NK-92 treated with Interleukin-12 subunit alpha and Interleukin-12 subunit beta, amount 100 ng/mL, for 24 hours (cell line): ENCODE data around the gene GAB2.

Experiments used
- DNase-seq: peaks from one replicate; lab custom pipeline; 2025; lab: John Stamatoyannopoulos, UW

GAB2 gene

DNA sequence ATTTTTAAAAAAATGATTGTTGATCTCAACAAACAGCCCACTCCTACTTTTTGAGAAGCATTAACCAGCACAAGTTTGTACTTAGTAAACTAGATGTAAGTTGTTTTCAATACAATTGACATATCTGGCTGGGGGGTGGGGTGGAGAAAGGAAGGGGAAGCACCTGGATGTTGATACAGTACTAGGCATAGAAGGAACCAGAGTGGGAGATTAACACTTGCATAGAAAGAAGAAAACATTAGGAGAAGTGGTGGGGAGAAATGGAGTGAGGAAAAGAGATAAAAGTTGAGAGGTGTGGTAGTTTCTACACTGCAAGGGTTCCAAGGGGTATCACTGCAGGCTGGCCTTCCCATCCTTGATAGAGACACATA is 10.6 kb upstream of the GAB2 start:
- no peak for DNase-seq

DNA sequence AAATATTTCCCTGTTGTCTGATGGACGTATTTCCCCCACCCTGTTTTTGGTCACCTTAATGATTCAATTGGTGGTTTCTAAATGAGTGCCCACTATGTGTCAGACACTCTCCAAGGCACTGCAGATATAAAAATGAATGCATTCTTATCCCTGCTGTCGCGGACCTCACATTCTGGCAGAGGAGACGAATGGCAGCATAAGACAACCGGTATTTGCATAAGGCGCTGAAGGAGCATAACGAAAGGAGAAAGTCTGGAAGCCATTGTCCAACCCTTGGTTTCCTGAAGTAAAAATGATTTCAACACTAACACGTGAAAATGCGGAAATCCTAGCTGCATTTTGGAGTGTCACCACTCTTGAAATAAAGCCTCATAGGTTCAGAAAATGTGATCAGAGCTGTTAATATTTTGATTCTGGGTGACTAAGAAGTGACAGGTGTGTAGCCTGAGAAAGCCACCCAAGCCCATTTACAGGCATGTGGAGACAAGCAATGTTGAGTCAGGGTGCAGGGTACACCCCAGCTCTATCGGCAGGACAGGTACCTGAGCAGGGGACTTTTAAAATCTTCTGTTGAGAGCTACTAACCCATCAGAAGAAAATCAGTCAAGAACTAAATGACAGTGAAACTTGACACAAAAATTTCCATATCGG is 10.1 kb upstream of the GAB2 start:
- DNase-seq = no peak

DNA sequence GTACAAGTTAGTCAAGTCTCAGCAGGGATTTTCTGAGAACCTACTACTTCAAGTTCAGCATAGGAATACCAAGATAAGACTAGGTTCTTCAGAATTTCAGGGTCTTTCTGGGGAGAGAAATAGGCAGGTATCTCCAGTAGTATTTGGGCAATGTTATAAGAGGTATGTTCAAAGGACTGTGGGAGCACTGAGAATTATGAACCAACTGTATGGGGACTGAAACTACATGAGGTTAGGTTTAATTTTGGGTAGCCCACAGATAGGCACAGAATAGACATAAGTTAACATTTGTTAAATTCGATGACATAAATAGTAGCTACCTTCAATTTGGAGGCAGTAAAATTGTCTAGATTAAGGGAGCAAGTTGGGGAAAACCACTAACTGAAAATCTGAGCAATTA is 9.2 kb upstream of the GAB2 start:
- no peak for DNase-seq

DNA sequence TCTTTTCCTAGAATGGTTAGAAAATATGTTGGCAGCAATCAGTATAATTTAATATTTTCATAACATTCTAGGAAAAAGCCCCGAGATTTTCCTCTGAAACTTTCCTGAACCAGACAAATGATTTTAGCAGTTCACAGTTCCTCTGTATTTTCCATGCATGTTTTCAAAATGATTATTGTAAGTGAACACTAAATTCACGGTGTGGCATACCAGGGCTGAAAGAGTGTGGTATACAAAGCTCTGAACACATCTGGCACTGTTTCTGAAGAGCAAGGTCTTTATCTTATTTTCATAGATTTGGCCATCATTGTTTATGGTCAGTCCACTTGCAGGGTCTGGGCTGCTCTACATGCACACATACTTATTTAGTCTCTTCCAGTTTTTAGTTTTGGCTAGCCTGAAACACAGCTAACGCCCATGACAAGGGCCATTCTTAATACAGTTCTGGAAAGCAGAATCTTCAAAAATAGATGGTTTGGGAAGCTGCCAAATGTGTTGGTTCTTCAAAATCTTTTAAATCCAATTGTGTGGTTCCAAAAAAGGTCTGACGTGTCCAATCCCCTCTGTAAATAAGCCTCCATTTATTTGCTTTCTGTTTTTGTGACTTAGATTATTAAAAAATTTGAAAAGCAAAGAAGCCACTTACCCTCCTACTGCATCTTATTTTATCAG is 7.9 kb upstream of the GAB2 start:
- no peak for DNase-seq

DNA sequence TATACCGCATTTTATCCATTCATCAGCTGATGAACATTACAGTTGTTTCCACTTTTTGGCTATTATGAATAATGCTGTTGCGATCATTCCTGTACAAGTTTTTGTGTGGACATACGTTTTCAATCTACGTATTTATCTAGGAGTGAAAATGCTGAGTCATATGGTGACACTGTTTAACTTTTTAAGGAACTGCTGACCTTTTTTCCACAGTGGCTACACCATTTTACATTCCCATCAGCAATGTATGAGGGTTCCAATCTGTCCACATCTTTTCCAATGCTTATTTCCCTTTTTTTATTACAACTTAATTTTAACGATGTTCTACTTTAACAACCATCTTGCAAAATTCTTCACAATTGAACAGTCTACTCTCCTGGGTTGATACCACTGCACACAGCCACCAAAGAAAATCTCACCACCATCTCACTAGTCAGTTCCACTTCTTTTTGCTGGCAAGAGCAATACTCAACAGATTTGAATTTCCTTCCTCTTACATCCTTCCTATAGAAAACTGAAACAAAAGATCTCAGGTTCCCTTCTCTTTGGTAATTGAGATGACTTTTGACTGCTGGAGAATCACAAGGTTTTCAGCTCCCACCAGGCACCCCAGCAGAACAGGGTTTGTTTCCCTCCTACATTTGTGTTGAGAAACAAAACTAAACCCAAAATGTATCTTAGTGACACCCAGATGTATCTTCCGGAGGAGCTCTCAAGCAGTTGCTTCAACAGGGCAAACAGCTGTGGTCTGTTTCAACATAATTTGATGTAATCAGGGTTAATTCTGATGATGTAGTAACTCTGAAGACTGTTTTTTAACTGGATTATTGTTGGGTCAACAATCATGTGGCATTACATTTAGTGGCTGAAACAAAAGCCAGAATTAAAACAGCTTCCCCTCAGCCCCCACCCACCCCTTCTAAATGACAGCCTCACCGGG is 7.0 kb upstream of the GAB2 start:
- no peak for DNase-seq

DNA sequence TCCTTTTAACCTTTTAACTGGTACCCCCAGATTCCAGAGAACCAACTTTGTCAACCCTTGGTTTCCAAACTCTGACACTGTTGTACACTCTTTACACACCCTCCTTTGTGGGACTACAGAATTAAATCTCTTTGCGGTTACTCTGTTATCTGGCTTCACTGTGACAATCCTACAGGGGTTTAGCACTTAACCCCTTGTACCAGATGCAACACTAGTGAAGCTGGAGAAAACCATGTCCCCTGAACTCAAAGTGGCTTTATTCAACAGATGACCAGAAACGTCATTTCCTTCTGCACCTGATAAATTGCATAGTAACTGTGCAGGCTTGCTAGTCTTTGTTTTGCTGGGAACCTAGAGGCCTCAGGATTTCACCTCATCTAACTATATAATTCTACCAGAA is 5.6 kb upstream of the GAB2 start:
- DNase-seq = no peak

DNA sequence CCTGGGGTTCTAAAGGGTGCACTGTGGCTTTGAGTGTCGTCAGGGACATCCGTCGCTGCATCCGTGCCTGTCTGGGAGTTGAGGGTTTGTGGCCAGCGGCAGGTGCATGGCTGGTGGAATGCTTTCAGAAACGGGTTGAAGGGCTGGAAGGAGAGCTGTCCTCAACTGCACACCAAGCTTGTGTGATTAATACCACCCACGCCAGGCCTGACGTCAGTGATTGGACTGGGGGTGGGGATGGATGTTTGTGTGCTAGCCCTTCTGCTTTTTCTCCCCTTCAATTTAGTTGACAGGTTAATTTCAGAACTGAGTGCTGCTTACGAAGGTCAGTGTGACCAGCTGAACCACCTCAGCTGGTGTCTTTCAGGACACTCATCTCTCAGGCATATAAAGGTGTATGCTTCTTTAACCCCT is 3.2 kb upstream of the GAB2 start:
- DNase-seq = no peak

DNA sequence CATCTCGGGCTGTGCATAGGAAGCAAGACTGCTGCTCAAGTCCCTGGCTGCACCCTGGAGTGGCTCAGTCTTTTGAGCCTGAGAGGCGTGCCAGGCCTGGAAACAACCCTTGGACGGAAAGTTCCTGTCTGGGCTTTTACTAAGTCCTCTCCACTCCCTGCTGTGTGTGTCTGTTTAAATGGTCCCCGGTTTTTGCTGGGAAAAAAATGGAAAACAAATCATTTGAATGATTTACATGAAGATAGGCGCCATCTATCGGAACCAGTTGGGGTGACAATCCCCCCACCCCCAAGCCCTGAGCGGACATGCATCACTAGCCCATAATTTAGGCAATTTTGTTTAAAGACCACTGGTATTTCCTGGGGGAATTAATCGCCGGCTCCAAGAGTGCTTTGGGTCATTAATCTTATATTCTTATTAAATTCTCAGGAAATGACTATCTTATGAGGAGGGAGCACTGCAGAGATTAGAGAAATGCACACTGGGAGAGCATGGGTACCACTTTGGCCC is 2.7 kb upstream of the GAB2 start:
- no peak for DNase-seq

DNA sequence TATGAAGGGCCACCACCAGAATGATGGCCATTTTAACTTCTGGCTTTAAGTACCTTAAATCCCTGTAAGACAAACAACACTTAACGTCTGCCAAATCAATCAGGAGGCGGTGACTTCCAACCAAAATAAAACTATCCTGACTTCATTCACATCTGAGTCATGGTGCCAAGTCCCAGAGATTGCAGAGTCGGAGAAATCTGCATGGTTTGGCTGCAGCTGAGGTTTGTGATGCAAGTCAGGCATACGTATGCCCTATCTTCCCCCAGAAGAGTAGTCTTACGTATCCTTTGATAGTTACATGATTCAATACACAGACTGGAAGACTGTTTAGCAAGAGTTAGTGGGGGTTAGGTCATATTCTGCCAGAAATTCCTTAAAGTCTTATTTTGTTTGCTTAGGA is 1.7 kb upstream of the GAB2 start:
- no peak for DNase-seq

DNA sequence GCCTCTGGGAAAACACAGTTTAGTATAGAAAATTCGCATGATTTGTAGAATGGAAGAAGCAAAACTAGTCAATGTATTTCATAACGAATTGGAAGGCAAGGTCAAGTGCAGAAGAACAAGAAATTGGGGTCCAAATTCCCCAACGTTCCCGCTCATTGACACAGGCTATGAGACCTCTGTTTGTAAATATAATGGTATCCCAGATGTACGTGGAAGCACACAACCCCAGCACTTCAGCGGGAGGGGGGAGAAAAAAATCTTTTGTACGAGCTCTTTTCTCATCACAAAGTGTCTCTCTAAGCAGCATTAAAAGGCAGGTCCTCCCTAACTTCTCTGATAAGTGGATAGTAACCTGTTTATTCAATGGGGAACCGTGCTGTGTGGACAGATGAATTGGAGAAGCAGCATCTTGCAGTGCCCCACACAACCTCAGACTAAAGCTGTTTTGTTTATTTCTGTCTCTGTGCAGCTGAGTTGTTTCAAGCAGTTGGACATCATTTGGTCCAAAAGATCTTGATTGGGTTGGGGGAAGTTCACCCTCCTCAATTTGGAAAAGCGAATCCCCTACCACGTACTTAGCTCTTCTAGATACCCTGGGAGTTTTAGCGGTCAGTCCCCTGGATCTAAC is 1.1 kb upstream of the GAB2 start:
- no peak for DNase-seq

DNA sequence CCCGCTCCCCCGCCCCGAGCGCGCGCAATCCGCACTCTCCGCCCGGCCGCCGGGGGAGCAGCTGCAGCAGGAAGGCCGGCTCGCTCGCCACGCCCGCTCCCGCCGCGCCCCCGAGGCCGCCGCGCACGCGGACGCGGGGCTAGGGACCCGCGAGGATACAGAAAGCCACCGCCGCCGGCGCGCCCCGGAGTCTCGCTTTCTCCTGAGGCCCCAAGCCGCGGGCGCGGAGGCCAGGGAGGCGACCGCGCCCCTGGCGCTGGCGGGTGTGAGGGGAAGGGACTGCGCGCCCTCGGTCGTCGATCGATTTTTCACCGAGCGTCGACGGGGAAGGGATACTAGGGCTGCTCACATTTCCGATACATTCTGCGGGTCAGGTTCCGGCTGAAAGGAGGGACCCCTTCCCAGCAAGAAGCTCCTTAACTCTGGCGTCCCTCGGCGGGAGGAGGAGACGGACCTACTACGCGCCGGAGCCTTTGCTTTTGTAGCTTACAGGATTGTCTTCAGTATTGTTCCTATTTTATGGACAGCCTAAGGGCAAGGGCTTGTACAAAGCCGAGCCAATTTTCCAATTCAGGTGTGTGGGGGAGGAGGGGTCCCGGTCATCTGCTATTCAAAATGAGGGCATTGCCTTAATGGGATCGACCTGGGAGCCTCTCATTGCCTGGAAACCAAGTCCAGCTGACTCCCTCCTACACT is 416 bp upstream of the GAB2 start:
- no peak for DNase-seq

DNA sequence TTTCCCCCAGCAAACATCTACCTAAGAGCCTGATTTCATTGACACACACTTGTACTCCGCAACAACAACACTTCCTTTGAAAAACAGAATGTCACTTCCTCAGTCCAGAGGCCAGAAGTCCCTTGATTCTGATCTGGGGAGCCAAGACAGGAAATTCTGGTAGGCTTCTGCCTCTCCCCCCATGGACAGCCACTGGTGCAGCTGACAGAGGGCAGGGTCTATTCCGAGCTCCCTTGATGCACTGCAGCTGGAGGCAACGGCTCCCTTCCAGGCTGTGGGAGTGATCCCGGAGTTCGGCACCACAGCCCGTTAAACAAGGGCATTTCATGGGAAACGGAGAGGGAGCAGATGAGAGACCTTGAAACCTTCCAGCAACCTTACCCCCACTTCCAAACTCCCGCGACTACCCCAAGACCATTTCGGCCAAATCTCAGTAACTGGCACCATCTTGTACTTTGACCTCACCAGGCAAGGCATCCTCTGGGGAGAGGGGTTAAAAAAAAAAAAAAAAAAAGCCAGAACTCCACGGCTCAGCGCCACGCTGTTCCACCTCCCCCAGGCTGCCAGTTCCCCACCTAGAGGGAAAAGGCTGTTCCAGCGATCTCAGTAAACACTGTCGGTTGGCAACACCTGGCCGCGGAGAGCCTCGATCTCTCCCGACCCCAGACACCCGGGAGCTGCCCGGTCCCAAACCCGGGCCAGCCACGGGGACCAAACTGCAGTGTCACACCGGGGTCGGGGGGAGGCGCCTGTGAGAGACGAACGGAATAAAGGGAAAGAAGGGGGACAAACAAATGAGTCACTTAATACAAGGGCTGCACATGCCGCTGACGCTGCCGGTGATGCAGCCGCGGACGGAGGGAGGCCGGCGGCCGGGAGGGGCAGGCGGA is 1.1 kb downstream of the GAB2 start:
- DNase-seq = no peak

DNA sequence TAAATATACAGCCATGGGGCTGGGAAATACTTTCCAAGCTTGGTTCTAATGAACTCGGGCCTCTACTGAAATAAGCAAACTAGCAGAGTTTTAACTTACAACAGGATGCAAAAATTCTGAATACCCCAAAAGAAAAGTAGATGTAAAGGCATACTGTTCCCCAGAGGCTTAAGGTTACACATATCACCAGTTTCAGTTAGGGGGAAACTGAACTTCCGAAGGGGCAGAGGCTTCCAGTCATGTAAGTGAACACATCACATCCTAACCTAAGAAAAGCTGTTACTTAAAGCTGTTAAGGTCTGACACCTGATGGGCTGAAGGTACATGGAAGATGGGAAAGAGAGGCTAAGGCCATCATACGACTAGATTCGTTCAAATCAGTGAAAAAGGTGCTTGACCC is 2.3 kb downstream of the GAB2 start:
- DNase-seq = no peak

DNA sequence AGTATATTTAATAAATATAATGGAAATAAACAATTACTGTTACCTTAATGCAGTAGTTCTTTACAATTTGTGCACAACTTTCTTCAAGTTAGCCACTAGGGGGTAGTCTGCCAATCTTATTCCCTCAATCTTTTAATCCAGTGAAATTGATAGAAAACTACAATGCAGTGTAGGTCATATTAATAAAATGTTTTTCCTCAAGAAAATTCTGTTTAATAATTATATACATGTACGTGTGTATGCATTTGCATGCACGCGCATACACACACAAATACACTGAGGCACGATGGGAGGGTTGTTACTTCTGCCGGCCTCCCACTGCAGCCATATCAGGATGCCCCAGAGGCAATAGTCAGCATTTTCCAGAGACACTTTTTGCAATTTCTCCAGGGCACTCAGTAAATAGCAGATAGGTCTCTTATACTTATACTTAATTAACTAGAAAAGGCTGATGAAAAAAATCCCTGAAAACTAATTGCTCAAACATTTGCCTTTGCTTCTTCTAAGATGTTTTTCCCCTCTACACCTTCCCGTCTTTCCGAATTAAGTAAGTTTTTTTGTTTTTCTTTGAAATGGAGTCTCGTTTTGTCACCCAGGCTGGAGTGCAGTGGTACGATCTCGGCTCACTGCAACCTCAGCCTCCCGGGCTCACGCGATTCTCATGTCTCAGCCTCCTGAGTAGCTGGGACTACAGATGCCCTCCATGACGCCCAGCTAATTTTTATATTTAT is 3.1 kb downstream of the GAB2 start:
- DNase-seq = no peak

DNA sequence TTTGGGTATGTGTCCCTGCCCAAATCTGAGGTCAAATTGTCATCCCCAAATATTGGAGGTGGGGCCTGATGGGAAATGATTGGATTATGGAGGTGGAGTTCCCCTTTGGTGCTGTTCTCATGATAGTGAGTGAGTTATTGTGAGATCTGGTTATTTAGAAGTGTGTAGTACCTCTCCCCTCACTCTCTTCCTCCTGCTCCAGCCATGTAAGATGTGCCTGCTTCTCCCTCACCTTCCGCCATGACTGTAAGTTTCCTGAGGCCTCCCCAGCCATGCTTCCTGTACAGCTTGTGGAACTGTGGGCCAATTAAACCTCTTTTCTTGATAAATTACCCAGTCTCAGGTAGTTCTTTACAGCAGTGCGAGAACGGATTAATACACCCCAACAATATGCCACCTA is 9.0 kb downstream of the GAB2 start:
- no peak for DNase-seq

DNA sequence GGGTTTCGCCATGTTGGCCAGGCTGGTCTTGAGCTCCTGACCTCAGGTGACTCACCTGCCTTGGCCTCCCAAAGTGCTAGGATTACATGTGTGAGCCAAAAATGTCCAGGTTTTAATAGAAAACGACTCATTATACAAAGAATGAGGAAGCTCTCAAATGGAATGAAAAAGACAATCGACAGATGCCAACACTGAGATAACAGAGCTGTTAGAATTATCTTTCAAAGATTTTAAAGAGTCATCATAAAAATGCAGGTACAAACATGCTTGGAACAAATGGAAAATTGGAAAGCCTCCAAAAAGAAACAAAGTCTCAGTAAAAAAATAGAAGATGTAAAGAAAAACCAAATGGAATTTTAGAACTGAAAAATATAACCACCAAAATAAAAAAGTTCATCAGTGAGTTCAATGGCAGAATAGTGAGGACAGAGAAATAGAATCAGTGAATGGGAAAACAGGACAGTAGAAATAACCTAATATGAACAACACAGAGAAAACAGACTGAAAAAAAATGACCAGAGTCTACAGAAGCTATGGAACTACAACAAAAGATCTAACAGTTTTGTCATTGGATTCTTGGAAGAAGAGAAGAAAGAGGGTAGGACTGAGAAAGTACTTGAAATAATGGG is 10.9 kb downstream of the GAB2 start:
- no peak for DNase-seq

DNA sequence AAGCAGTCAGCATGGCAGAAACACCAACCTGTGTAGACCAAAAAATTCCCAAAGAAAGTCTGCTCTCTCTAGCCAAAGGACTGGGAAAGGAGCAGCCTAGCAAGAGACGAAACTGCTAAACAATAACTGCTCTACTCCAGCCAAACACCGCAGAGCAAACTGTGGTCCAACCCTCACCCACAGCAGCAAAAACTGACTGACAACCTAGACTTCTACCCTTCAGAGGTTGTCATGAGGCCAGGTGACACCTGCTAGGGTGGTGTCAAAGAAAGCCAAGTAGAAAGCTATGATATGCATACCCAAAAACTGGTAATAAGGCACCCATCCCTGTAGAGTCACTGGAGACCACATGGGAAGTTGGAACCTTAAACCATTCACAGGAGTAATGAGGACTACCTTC is 11.8 kb downstream of the GAB2 start:
- DNase-seq = no peak

DNA sequence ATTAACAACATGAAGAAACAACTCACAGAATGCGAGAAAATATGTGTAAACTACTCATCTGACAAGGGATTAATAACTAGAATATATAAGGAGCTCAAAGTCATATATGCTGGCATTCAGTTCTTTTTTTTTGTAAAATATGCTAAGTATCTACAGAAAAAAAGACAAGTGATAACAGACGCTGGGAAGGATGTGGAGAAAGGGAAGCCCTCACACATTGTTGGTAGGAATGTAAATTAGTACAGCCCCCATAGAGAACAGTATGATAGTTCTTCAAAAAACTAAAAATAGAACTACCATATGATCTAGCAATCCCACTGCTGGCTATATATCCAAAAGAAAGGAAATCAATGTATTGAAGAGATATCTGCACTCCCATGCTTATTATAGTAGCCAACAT is 13.8 kb downstream of the GAB2 start:
- DNase-seq = no peak

DNA sequence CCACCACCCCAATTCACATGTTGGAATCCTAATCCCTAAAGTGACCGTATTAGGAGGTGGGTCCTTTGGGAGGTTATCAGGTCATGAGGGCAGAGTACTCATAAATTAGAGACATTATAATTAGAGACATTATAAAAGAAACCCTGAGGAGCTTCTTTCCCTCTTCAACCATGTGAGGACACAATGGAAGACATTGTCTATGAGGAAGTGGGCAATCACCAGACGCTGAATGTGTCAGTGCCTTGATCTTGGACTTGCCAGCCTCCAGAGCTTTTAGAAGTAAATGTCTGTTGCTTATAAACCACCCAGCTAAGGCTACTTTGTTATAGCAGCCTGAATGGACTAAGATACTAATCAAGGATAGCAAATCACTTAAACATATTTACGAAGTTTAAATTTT is 14.8 kb downstream of the GAB2 start:
- DNase-seq = no peak

DNA sequence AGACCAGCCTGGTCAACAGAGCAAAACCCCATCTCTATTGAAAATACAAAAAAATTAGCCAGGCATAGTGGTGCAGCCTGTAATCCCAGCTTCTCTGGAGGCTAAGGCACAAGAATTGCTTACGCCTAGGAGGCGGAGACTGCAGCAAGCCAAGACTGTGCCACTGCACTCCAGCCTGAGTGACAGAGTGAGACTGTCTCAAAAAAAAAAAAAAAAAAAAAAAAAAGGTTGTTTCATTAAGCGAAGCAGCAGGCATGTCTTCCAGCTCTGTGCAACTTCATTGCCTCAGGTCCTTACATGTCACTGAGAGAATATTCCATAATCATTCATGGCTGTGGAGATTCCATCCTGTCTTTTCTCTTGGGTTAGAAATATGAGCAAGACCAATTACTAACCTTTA is 16.9 kb downstream of the GAB2 start:
- DNase-seq = no peak
